Mesendoderm (in vitro differentiated cells): ENCODE results near the gene PIGZ.

Experiments
- DNase-seq: peaks from one replicate; pipeline ENCODE4 v3.0.0; 2013
- H2AK5ac ChIP-seq: 2 replicates; pipeline ENCODE4 v1.6.1; 2013; ENCODE audit warnings: low read length, inconsistent platforms
- H2BK120ac ChIP-seq: 2 replicates; pipeline ENCODE4 v1.6.1; 2013; ENCODE audit warnings: low read depth, mild to moderate bottlenecking, low read length, moderate library complexity, mixed read lengths
- H2BK15ac ChIP-seq: replicated peaks from 2 replicates; pipeline ENCODE4 v1.6.1; 2013; ENCODE audit warnings: low read depth, mild to moderate bottlenecking, moderate library complexity
- H2BK5ac ChIP-seq: 2 replicates; pipeline ENCODE4 v1.6.1; 2013; ENCODE audit warnings: low read length, inconsistent platforms
- H3K18ac ChIP-seq: 2 replicates; pipeline ENCODE4 v1.6.1; 2013; ENCODE audit warnings: mild to moderate bottlenecking, low read length, mixed read lengths
- H3K23ac ChIP-seq: one replicate; pipeline ENCODE4 v1.6.1; 2013; ENCODE audit warnings: low read length
- H3K27ac ChIP-seq: 2 replicates; pipeline ENCODE4 v1.5.1; 2013; ENCODE audit warnings: low read depth, mild to moderate bottlenecking, inconsistent platforms, low read length, moderate library complexity
- H3K27me3 ChIP-seq: 2 replicates; pipeline ENCODE4 v1.6.1; 2013; ENCODE audit warnings: low read length, control low read depth, mild to moderate bottlenecking, inconsistent platforms; ENCODE audit not compliant: insufficient read depth, poor library complexity
- H3K36me3 ChIP-seq: 2 replicates; pipeline ENCODE4 v1.6.1; 2013; ENCODE audit warnings: low read length, inconsistent platforms; ENCODE audit not compliant: control insufficient read depth, insufficient read depth
- H3K4ac ChIP-seq: one replicate; pipeline ENCODE4 v1.6.1; 2013; ENCODE audit warnings: low read depth, mild to moderate bottlenecking, low read length, moderate library complexity
- H3K4me1 ChIP-seq: 2 replicates; pipeline ENCODE4 v1.6.1; 2013; ENCODE audit warnings: low read depth, low read length, inconsistent platforms; ENCODE audit not compliant: control insufficient read depth
- H3K4me2 ChIP-seq: 2 replicates; pipeline ENCODE4 v1.6.1; 2013; ENCODE audit warnings: low read length
- H3K4me3 ChIP-seq: 2 replicates; pipeline ENCODE4 v1.5.1; 2013; ENCODE audit warnings: mild to moderate bottlenecking, low read length
- H3K56ac ChIP-seq: one replicate; pipeline ENCODE4 v1.6.1; 2013; ENCODE audit warnings: low read length
- H3K79me1 ChIP-seq: 2 replicates; pipeline ENCODE4 v1.6.1; 2013; ENCODE audit warnings: low read length, inconsistent platforms
- H3K79me2 ChIP-seq: 2 replicates; pipeline ENCODE4 v1.6.1; 2013; ENCODE audit warnings: mild to moderate bottlenecking, low read length; ENCODE audit not compliant: control insufficient read depth, insufficient read depth
- H3K9ac ChIP-seq: 2 replicates; pipeline ENCODE4 v1.6.1; 2013; ENCODE audit warnings: low read length, inconsistent platforms
- H4K5ac ChIP-seq: one replicate; pipeline ENCODE4 v1.6.1; 2013; ENCODE audit warnings: low read length
- H4K8ac ChIP-seq: one replicate; pipeline ENCODE4 v1.6.1; 2013; ENCODE audit warnings: low read depth, mild to moderate bottlenecking, control low read depth, low read length, moderate library complexity
- WGBS: extraction: QIAGEN DNeasy Blood & Tissue Kit; methylation state at CpG from one replicate; pipeline ENCODE4 v1.1.7; 2013; ENCODE audit warnings: low lambda C conversion rate, missing lambda C conversion rate; ENCODE audit not compliant: insufficient coverage; ENCODE audit errors: extremely low coverage; 5-methylcytosine and 5-hydroxymethylcytosine counted together

The PIGZ gene

GRCh38 chr3:196927571-196928453, 40.8 kb downstream of the PIGZ start:
- no peak overlapping the region for H3K9ac ChIP-seq
- no peak overlapping the region for H3K27ac ChIP-seq
- WGBS = no CpG with 5 or more reads among the region's 7 CpGs
- no peaks in the 10 kb centered on the region for H3K27me3 ChIP-seq
- H4K5ac ChIP-seq = no peak overlapping the region
- no peak overlapping the region for H3K18ac ChIP-seq
- H4K8ac ChIP-seq = no peak overlapping the region
- no peaks in the 10 kb centered on the region for H3K79me2 ChIP-seq
- H3K4me3 ChIP-seq = no peak overlapping the region
- no peak overlapping the region for H2BK15ac ChIP-seq
- H3K4ac ChIP-seq = no peak overlapping the region
- no peak overlapping the region for H2AK5ac ChIP-seq
- H3K4me1 ChIP-seq = no peaks in the 10 kb centered on the region
- H3K36me3 ChIP-seq = peaks cover 1% of the 10 kb centered on the region
- H3K4me2 ChIP-seq = no peak overlapping the region
- H2BK5ac ChIP-seq = no peak overlapping the region
- DNase-seq = no peak
- H3K56ac ChIP-seq = no peak overlapping the region
- no peak overlapping the region for H3K23ac ChIP-seq
- no peaks in the 10 kb centered on the region for H3K79me1 ChIP-seq
- no peak overlapping the region for H2BK120ac ChIP-seq

DNA sequence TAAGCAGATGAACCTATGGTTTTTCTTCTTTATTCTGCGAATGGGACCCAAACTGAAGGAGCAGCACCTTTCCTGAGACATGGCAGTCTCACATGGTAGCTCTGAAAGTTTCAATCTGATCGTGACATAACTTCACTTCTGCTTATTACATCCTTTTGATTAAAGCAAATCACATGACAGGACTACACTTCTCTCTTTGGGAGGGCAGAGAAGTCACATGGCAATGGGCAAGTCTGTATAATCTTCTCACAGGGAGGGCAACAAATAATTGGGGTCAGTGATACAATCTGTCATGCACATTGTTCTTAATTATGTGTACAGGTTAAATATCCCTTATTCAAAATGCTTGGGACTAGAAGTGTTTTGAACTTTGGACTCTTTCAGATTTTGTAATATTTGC, 47.9 kb downstream of the PIGZ start:
- Histone ChIP-seq H3K4me1 (no peaks in the 10 kb centered on the region), H4K8ac (no peak overlapping the region), H3K27ac (no peak overlapping the region), H3K36me3 (no peaks in the 10 kb centered on the region), H2BK15ac (no peak overlapping the region), H3K23ac (no peak overlapping the region), H3K9ac (no peak overlapping the region), H3K27me3 (no peaks in the 10 kb centered on the region), H3K56ac (no peak overlapping the region), H2AK5ac (no peak overlapping the region), H2BK120ac (no peak overlapping the region), H3K18ac (no peak overlapping the region), H2BK5ac (no peak overlapping the region), H3K79me2 (no peaks in the 10 kb centered on the region), H3K4ac (no peak overlapping the region), H3K79me1 (no peaks in the 10 kb centered on the region), H3K4me2 (no peak overlapping the region), H4K5ac (no peak overlapping the region), H3K4me3 (no peak overlapping the region)
- WGBS = no CpG with 5 or more reads among the region's 2 CpGs
- DNase-seq = no peak

DNA sequence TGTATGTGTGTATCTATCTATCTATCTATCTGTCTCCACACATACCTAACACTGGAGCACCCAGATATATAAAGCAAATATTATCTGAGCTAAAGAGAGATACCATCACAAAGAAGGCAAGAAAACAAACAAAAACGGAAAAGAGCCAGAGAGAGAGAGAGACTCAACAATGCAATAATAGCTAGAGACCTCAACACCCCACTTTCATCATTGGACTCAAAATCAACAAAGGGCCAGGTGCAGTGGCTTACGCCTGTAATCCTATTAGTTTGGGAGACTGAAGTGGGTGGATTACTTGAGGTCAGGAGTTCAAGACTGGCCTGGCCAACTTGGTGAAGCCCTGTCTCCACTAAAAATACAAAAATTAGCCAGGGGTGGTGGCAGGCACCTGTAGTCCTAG, 49.7 kb downstream of the PIGZ start:
- Histone ChIP-seq H4K8ac (no peak overlapping the region), H3K4me2 (no peak overlapping the region)

DNA sequence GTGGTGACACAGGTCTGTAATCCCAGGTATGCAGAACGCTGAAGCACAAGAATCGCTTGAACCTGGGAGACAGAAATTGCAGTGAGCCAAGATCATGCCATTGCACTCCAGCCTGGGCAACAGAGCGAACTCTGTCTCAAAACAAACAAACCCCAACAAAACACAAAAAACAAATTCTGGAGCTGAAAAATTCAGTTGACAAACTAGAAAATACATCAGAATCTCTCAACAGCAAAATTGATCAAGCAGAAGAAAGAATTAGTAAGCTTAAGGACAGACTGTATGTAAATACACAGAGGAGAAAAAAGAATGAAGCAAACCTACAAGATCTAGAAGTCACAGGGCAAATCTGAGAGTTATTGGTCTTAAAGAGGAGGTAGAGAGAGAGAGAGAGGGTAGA, 51.6 kb downstream of the PIGZ start:
- no CpG with 5 or more reads among the region's 3 CpGs for WGBS
- peaks cover 1% of the 10 kb centered on the region for H3K36me3 ChIP-seq
- no peak overlapping the region for H2AK5ac ChIP-seq

More for the DNA sequence above, 49.7 kb downstream of the PIGZ start:
- WGBS = no CpG with 5 or more reads among the region's 2 CpGs
- Histone ChIP-seq H3K18ac (no peak overlapping the region), H4K5ac (no peak overlapping the region), H3K27me3 (no peaks in the 10 kb centered on the region), H2BK5ac (no peak overlapping the region), H3K79me1 (no peaks in the 10 kb centered on the region), H3K36me3 (peaks cover 1% of the 10 kb centered on the region), H3K56ac (no peak overlapping the region), H2BK120ac (no peak overlapping the region), H3K9ac (no peak overlapping the region), H3K23ac (no peak overlapping the region), H3K4me1 (no peaks in the 10 kb centered on the region), H3K4ac (no peak overlapping the region), H3K27ac (no peak overlapping the region), H2BK15ac (no peak overlapping the region), H3K79me2 (no peaks in the 10 kb centered on the region), H2AK5ac (no peak overlapping the region), H3K4me3 (no peak overlapping the region)
- DNase-seq = no peak

DNA sequence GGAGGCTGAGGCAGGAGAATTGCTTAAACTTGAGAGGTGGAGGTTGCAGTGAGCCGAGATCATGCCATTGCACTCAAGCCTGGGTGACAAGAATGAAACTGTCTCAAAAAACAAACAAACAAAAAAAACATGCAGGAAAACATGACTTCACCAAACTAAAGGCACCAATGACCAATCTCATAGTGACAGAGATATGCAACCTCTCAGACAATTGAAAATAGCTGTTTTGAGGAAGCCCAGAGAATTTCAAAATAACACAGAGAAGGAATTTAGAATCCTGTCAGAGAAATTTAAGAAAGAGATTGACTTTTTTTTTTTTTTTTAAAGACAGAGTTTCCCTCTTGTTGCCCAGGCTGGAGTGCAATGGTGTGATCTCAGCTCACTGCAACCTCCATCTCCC, 52.4 kb downstream of the PIGZ start:
- WGBS = no CpG with 5 or more reads among the region's 1 CpG
- Histone ChIP-seq H3K79me1 (no peaks in the 10 kb centered on the region), H3K27ac (no peak overlapping the region), H2BK120ac (no peak overlapping the region), H3K56ac (no peak overlapping the region), H2AK5ac (no peak overlapping the region), H3K4me3 (no peak overlapping the region), H3K4me1 (no peaks in the 10 kb centered on the region), H3K9ac (no peak overlapping the region), H2BK5ac (no peak overlapping the region), H3K36me3 (peaks cover 1% of the 10 kb centered on the region), H3K4me2 (no peak overlapping the region), H3K79me2 (no peaks in the 10 kb centered on the region), H3K27me3 (no peaks in the 10 kb centered on the region), H3K18ac (no peak overlapping the region), H4K5ac (no peak overlapping the region), H4K8ac (no peak overlapping the region), H3K4ac (no peak overlapping the region), H2BK15ac (no peak overlapping the region), H3K23ac (no peak overlapping the region)
- DNase-seq = no peak

More for the DNA sequence above, 51.6 kb downstream of the PIGZ start:
- Histone ChIP-seq H3K18ac (no peak overlapping the region), H3K27me3 (no peaks in the 10 kb centered on the region), H3K56ac (no peak overlapping the region), H2BK15ac (no peak overlapping the region), H3K79me2 (no peaks in the 10 kb centered on the region), H3K4ac (no peak overlapping the region), H3K23ac (no peak overlapping the region), H4K5ac (no peak overlapping the region), H3K4me1 (no peaks in the 10 kb centered on the region), H3K9ac (no peak overlapping the region), H2BK120ac (no peak overlapping the region), H2BK5ac (no peak overlapping the region), H3K4me2 (no peak overlapping the region), H3K27ac (no peak overlapping the region), H3K4me3 (no peak overlapping the region), H3K79me1 (no peaks in the 10 kb centered on the region), H4K8ac (no peak overlapping the region)
- DNase-seq = no peak

DNA sequence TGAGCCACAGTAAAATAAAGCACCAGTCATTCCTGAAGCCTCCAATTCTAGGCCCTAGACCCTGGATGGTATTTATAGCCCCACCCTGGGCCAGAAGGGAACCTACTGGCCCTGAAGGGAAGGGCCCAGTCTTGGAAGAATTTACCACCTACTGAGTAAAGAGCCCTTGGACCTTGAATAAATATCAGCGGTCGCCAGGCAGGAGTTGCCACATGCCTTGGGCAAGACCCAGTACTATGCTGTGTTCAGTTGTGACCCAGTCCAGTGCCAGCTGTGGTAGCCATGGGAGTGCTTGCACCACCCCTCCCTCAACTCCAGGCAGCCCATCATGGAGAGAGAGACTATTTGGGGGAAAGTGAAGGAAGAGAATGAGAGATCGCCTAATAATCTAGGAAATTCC, 53.3 kb downstream of the PIGZ start:
- H3K36me3 ChIP-seq = peaks cover 1% of the 10 kb centered on the region
- no CpG with 5 or more reads among the region's 3 CpGs for WGBS
- no peak overlapping the region for H3K4me3 ChIP-seq
- H3K79me1 ChIP-seq = no peaks in the 10 kb centered on the region
- no peak overlapping the region for H3K4me2 ChIP-seq
- H2BK120ac ChIP-seq = no peak overlapping the region
- no peak overlapping the region for H2AK5ac ChIP-seq
- H4K8ac ChIP-seq = no peak overlapping the region
- no peak overlapping the region for H3K23ac ChIP-seq
- no peak overlapping the region for H3K9ac ChIP-seq
- no peaks in the 10 kb centered on the region for H3K27me3 ChIP-seq
- H3K4ac ChIP-seq = no peak overlapping the region
- no peak overlapping the region for H3K27ac ChIP-seq
- no peak for DNase-seq
- no peaks in the 10 kb centered on the region for H3K4me1 ChIP-seq
- H2BK15ac ChIP-seq = no peak overlapping the region
- no peak overlapping the region for H3K56ac ChIP-seq
- no peak overlapping the region for H4K5ac ChIP-seq
- no peak overlapping the region for H2BK5ac ChIP-seq
- H3K79me2 ChIP-seq = no peaks in the 10 kb centered on the region
- no peak overlapping the region for H3K18ac ChIP-seq
